Measurements from ENCODE around the gene ZBTB32. TPM values are rescaled to one million over a fixed set of nuclear protein-coding genes. Genes with fewer than 3 reads are reported as not detected.

The ZBTB32 gene
- total RNA-seq, 4 donors from 2014 or later, result not detected

- H3K4me3 ChIP-seq, result no peak overlapping the region
- intact Hi-C loops (cut with DNase I; ENCODE audit: low total_unique reads), result no loop called here
- H3K27ac ChIP-seq, result no peak overlapping the region
- TF ChIP-seq POLR2A (IDR thresholded peaks at IDR 0.05) (no peak), CTCF (IDR thresholded peaks at IDR 0.05) (peak; percentile 96 to 98 (median 97))
- DNase-seq, result peak; percentile 80 to 86
- H3K4me1 ChIP-seq, result no peaks in the 10 kb centered on the region
- no peaks in the 10 kb centered on the region for H3K9me3 ChIP-seq
- no peaks in the 10 kb centered on the region for H3K36me3 ChIP-seq
- H3K27me3 ChIP-seq, result no peaks in the 10 kb centered on the region
These were observed 10.3 kb upstream of the ZBTB32 start for GRCh38 chr19:35693835-35694599.

- Histone ChIP-seq H3K4me1 (no peaks in the 10 kb centered on the region), H3K27ac (no peak overlapping the region), H3K9me3 (no peaks in the 10 kb centered on the region), H3K36me3 (no peaks in the 10 kb centered on the region), H3K4me3 (no peak overlapping the region), H3K27me3 (no peaks in the 10 kb centered on the region)
- no peak for DNase-seq
- intact Hi-C loops (cut with DNase I; ENCODE audit: low total_unique reads), result no loop called here
- TF ChIP-seq CTCF (IDR thresholded peaks at IDR 0.05) (no peak), POLR2A (IDR thresholded peaks at IDR 0.05) (no peak)
These were observed 8.4 kb upstream of the ZBTB32 start for GRCh38 chr19:35695895-35696422.

GRCh38 chr19:35696835-35697234, 7.5 kb upstream of the ZBTB32 start:
- no peak for TF ChIP-seq POLR2A (IDR thresholded peaks at IDR 0.05)
- no peak for TF ChIP-seq CTCF (IDR thresholded peaks at IDR 0.05)
- DNase-seq, result no peak

GRCh38 chr19:35702223-35703012, 1.9 kb upstream of the ZBTB32 start:
- Histone ChIP-seq H3K4me1 (no peaks in the 10 kb centered on the region), H3K4me3 (peak overlapping the region; percentile 45 to 51), H3K36me3 (no peaks in the 10 kb centered on the region), H3K9me3 (no peaks in the 10 kb centered on the region), H3K27ac (peak overlapping the region in 1 of 2 donors; percentile 43), H3K27me3 (no peaks in the 10 kb centered on the region)
- peak; percentile 92 to 96 for DNase-seq
- intact Hi-C loops (cut with DNase I; ENCODE audit: low total_unique reads), result no loop called here
- TF ChIP-seq CTCF (IDR thresholded peaks at IDR 0.05), result no peak

More at GRCh38 chr19:35696835-35697234, 7.5 kb upstream of the ZBTB32 start:
- Histone ChIP-seq H3K4me1 (no peaks in the 10 kb centered on the region), H3K9me3 (no peaks in the 10 kb centered on the region), H3K27ac (no peak overlapping the region), H3K36me3 (no peaks in the 10 kb centered on the region), H3K27me3 (no peaks in the 10 kb centered on the region), H3K4me3 (no peak overlapping the region)
- intact Hi-C loops (cut with DNase I; ENCODE audit: low total_unique reads), result no loop called here

- H3K4me3 ChIP-seq, result no peak overlapping the region
- no peaks in the 10 kb centered on the region for H3K36me3 ChIP-seq
- H3K27me3 ChIP-seq, result no peaks in the 10 kb centered on the region
- intact Hi-C loops (cut with DNase I; ENCODE audit: low total_unique reads), result no loop called here
- H3K4me1 ChIP-seq, result no peaks in the 10 kb centered on the region
- no peak overlapping the region for H3K27ac ChIP-seq
- no peak for DNase-seq
- no peak for TF ChIP-seq CTCF (IDR thresholded peaks at IDR 0.05)
- no peak for TF ChIP-seq POLR2A (IDR thresholded peaks at IDR 0.05)
- H3K9me3 ChIP-seq, result no peaks in the 10 kb centered on the region
These were observed 1.0 kb upstream of the ZBTB32 start for GRCh38 chr19:35703343-35703742.

Data from uterus (tissue), 4 donors.